H1 (cell line): ENCODE results near the gene STYXL1. TPM values are rescaled to one million over a fixed set of nuclear protein-coding genes. Genes with fewer than 3 reads are reported as not detected.

Experiments
- BACH1 ChIP-seq: IDR thresholded peaks from 2 replicates; pipeline ENCODE4 v1.6.1; 2012; ENCODE audit warnings: low read length, improper control_type of control experiment
- CEBPB ChIP-seq: IDR thresholded peaks from 2 replicates; pipeline ENCODE4 v1.6.1; 2012; ENCODE audit warnings: low read depth, low read length
- EP300 ChIP-seq, 2 experiments: IDR thresholded peaks; 1 replicate in 1 of 2; 2 replicates in 1 of 2; pipeline ENCODE4 v1.6.1; 2011 to 2012; ENCODE audit warnings: low read depth in 2 of 2, low read length in 2 of 2, mild to moderate bottlenecking in 2 of 2, borderline replicate concordance in 1 of 2, inconsistent platforms in 1 of 2, moderate library complexity in 1 of 2
- KDM5A ChIP-seq: fragments of 200-600 bp; IDR thresholded peaks from 2 replicates; pipeline ENCODE4 v1.7.1; 2012; ENCODE audit warnings: mild to moderate bottlenecking, low read length, inconsistent platforms, mixed read lengths
- NANOG ChIP-seq: IDR thresholded peaks from 2 replicates; pipeline ENCODE4 v1.6.1; 2011; ENCODE audit warnings: low read length, low read depth, mild to moderate bottlenecking, inconsistent platforms; ENCODE audit not compliant: insufficient read depth, poor library complexity, severe bottlenecking
- SIX5 ChIP-seq: IDR thresholded peaks from 2 replicates; pipeline ENCODE4 v1.6.1; 2011; ENCODE audit warnings: mild to moderate bottlenecking, low read depth, low read length
- TAF1 ChIP-seq: IDR thresholded peaks from 2 replicates; pipeline ENCODE4 v1.6.1; 2011; ENCODE audit warnings: mild to moderate bottlenecking, low read depth, low read length
- polyA plus RNA-seq, 7 experiments: library from polyadenylated mRNA; depleted of rRNA in 3 of 7; stranded (reverse) in 5 of 7; unstranded in 2 of 7; fragments of >200 nt in 5 of 7; fragments of 200-250 nt in 2 of 7; gene quantifications; 1 replicate in 5 of 7; 2 replicates in 1 of 7; 4 replicates in 1 of 7; pipeline versions ENCODE4 v1.2.1 to v1.2.3, GENCODE V29; 2011 to 2013; ENCODE audit warnings: missing spikeins in 2 of 7, mixed read lengths in 2 of 7
- total RNA-seq: library from RNA; stranded (reverse); fragmentation: NEBNext Ultra II Directional; extraction: Animal tissue kit (Norgen Biotek cat#: 25700); gene quantifications from 2 replicates; pipeline ENCODE4 v1.2.1, GENCODE V29; 2021

STYXL1 gene
- total and polyA plus RNA-seq, 2 of the 8 experiments (the other 6 are each of a cell fraction or from before 2014, with no cell fraction given): 32.3 to 53.9 TPM

GRCh38 chr7:76009672-76010600, 37.9 kb downstream of the STYXL1 start (continued):
- TF ChIP-seq EP300 (IDR thresholded peaks at IDR 0.05; ENCODE audit: borderline replicate concordance in 1 of 2, low read depth in 2 of 2, low read length in 2 of 2) (no peak), TAF1 (no peak), SIX5 (no peak), BACH1 (no peak), KDM5A (no peak), NANOG (no peak), CEBPB (no peak)
